NCI-H1417 (cell line): ENCODE results near the gene SP7.
"Not testable (repeated sequence)": the region's sequence is repeated elsewhere in the genome, so short reads cannot be mapped to it uniquely, and the experiment has no call there.

Experiments used
- DNase-seq, 3 experiments: peaks; one replicate each; lab custom pipeline; 2025; lab: John Stamatoyannopoulos, UW

The SP7 gene

DNA sequence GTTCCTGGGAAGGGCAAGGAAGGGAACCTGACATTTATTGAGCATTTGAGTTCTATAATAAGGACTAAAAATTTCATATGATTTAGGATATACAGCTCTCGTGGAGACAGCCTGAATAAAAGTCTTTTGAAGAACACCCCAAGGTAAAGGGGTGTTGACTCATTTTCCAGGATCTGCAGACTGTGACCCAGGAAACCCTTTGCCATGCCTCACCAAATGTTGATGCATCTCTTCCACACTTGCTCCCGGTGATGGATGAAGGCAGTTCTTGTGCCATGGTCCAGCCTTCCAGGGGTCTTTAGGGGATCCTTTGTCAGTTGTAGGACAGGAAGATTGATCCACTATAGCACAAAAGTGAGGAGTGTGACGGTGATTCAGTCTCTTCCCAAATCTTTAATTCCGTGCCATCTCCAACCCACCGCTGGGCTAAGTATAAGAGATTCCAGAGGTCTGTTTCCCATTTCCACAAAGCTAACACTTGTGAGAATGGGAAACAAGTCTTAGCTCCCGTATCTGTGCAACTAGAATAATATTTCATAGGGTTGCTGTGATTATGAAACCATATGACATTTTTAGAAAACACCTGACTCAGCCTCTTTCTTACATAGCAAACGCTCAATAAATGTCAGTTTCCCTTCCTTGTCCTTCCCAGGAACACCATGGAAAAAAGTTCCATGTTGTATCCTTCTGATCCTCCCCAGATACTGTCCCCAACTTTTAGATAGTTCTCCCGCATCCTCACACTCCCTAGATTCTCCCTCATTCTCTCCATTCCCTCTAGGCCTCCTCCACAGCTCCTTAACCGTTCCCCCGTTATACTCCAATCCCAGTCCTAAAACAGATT is 15.6 kb downstream of the SP7 start:
- DNase-seq = no peak

GRCh38 chr12:53313996-53314395 is 22.2 kb downstream of the SP7 start:
- DNase-seq = no peak

GRCh38 chr12:53308276-53308675 is 27.9 kb downstream of the SP7 start:
- no peak for DNase-seq

DNA sequence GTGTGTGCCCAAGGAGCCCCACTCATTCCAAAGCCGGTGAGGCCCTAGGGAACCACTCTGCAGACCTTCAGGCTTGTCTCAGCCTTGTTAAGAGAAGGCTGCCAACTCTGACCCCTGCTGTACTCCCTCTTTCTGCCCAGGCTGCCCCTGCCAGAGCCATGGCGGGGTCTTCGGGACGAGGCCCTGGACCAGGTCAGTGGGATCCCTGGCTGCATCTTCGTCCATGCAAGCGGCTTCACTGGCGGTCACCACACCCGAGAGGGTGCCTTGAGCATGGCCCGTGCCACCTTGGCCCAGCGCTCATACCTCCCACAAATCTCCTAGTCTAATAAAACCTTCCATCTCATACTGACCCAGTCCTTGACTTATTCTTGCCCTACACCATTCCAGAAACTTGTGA is 29.3 kb downstream of the SP7 start:
- DNase-seq = no peak

- DNase-seq = no peak
Measured at GRCh38 chr12:53302903-53303302, 33.3 kb downstream of the SP7 start.

- DNase-seq = no peak
Measured at GRCh38 chr12:53300187-53300586, 36.0 kb downstream of the SP7 start.

- DNase-seq = peak; percentile 88 to 95 (median 91)
Measured at GRCh38 chr12:53299454-53300180, 36.5 kb downstream of the SP7 start, which contains the start of gene MYG1. Gene MYG1, plus strand, starts transcription at chr12:53299695. Its CDS starts 43 bp downstream, at chr12:53299738.

DNA sequence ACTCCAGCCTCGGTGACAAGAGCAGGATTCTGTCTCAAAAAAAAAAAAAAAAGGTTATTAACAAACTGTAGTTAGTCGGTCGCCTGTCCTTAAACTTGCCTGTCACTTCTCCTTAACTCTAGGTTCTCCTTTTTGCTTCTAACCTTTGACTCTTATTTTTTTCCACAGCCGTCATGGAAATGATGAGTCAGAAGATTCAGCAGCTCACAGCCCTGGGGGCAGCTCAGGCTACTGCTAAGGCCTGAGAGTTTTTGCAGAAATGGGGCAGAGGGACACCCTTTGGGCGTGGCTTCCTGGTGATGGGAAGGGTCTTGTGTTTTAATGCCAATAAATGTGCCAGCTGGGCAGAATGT is 37.1 kb downstream of the SP7 start:
- DNase-seq = no peak

DNA sequence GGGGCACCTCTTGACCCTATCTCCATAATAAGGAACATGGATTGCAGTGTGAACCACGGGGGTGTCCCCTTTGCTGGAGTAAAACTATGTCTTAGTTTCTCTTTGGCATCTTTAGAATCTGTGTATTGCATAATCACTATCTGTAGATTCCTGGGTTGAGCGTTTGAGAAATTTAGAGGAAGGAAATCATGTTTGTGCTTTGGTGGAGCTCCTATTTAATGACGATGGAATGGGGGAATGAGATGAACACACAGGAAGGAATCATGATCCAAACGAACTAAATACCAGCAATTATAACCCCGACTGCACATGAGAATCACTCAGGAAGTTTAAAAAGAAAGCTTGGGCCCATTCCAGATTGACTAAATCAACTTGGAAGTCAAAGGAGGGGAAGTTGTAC is 38.0 kb downstream of the SP7 start:
- DNase-seq = no peak

- not testable (repeated sequence) for DNase-seq
Measured at GRCh38 chr12:53297106-53297505, 39.0 kb downstream of the SP7 start.

DNA sequence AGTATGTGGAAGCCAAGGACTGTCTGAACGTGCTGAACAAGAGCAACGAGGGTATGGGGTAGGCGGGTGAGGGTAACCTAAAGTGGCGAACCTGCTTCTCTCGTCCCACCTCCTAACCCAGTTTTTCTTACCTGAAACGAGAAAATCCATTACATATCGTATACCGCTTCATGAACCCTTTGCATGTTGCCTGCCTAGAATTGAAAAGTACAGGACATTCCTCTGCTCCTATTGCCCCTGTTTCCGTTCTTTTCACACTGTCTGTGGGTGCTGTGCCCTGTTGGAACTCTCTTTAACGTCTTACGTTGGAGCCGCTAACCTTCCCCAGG is 40.3 kb downstream of the SP7 start:
- no peak for DNase-seq

- peak; percentile 91 to 93 (median 91) for DNase-seq
Measured at GRCh38 chr12:53295070-53295890, 40.9 kb downstream of the SP7 start, which contains the start of gene PFDN5. Gene PFDN5, plus strand, starts transcription at chr12:53295542. Its CDS starts 26 bp downstream, at chr12:53295568.

GRCh38 chr12:53292426-53292825 is 43.7 kb downstream of the SP7 start:
- DNase-seq = peak; percentile 38 to 71 (median 63)

DNA sequence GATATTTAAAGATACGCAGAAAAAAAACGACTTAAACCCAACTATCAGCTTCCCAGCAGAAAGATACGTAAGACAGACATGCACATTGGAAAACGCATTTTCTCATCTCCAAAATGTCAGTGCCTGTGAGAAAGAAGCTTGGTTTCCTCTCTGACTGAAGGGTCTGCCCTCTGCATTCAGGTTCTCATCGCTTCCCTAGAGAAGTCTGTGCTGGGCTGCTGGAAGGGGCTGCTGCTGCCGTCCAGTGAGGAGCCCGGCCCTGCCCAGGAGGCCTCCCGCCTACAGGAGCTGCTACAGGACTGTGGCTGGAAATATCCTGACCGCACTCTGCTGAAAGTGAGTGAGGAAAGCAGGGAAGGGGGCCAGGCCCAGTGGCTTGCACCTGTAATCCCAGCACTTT is 45.5 kb downstream of the SP7 start:
- no peak for DNase-seq

DNA sequence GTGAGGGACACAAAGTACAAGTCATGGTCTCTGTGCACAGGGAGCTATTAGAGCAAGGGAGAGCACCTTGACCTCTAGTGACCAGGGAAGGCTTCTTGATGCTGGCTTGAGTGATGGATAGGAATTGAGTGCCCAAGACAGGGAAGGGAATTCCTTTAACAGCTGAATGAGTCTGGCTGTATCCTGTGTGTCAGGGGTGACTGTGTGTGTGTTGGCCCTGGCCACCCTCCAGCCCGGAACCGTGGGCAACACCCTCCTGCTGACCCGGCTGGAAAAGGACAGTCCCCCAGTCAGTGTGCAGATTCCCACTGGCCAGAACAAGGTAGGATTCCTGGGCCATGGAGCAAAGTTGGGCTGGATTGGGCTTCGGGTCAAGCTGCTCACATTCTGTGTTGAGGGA is 46.3 kb downstream of the SP7 start:
- no peak for DNase-seq

- no peak for DNase-seq
Measured at GRCh38 chr12:53288322-53288721, 47.8 kb downstream of the SP7 start.

DNA sequence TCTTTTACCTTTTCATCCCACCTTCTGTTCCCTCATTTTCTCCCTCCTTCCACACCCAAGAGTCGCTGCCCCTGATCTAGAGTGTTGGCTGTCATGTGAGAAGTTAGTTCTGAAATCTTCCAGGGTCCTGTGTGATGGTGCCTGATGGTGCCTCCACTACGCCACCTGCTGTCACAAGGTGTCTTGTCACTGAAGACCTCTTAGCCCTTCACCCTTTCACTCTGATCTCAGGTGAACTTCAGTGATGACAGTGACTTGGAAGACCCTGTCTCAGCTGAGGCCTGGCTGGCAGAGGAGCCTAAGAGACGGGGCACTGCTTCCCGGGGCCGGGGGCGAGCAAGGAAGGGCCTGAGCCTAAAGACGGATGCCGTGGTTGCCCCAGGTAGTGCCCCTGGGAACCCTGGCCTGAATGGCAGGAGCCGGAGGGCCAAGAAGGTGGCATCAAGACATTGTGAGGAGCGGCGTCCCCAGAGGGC is 48.4 kb downstream of the SP7 start:
- DNase-seq = peak; percentile 13 to 65 (median 23)

- no peak for DNase-seq
Measured at GRCh38 chr12:53286448-53286847, 49.7 kb downstream of the SP7 start.

DNA sequence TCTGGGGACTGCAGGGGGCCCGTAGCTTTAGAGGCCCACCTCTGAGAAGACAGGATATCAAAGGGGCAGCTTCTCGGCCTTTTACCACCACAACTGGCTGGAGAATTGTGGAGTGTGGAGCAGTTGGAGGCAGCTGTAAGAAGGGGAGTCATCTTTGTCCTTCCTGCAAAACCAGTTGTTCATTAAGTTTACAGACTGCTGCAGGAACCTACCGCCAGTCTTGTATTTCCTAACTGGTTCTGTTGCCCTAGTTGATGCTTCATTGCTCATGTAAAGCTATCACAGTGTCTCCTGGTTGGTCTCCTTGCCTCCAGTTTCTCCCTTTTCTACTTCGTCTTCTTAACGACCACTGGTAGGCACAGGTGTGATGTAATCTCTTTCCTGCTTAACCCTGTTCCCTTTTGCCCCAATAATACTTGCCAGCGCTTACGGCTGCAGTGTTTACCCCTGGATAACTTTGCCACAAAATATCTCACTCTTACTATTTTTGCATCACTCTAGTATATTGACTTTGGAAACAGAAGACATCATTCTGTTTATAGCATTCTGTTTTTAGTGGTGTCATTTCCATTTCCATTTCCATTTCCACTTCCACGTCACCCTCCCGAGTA is 56.2 kb downstream of the SP7 start:
- DNase-seq = no peak

DNA sequence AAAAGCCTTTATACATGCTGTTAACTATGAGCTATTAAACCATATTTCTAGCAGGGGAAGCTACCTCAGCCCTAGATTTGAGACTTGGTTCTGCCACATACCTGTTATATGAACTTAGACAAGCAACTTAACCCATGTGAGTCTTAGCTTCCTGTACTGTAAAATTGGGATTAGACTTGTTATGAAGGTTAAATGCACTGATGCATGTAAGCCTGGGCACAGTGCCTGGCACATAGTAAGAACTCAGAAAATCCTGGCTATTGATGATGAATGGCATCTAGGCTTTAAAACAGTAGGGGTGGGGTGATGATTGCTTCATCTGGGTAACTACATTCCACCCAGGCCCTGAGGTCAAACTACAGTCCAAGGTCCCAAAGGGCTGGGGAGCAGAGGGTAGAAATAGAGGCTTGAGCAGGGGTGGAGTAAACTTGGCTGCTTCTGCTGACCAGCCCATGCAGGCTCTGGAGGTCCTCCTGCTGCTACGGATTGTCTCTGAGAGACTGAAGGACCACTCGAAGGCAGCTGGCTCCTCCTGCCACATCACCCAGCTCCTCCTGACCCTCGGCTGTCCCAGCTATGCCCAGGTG is 56.8 kb downstream of the SP7 start:
- no peak for DNase-seq

- no peak for DNase-seq
Measured at GRCh38 chr12:53277981-53278380, 58.2 kb downstream of the SP7 start.
